Stimulated activated CD4-positive, alpha-beta T cell treated with anti-CD3 and anti-CD28 coated beads, Interleukin-1b, Interleukin-23, amount 100 ng/mL, for 1 hour (primary cell): ENCODE results near the gene CCDC51.
"Not testable (repeated sequence)": the region's sequence is repeated elsewhere in the genome, so short reads cannot be mapped to it uniquely, and the experiment has no call there.

Experiments used
- DNase-seq, 2 donors: peaks; one replicate each; pipeline ENCODE4 v3.0.0-alpha.2; 2020; ENCODE audit warnings: low read depth in 2 of 2

The CCDC51 gene

GRCh38 chr3:48406443-48407431, 33.2 kb downstream of the CCDC51 start:
- DNase-seq, result no peak

GRCh38 chr3:48405971-48406370, 33.9 kb downstream of the CCDC51 start:
- DNase-seq, result no peak

GRCh38 chr3:48405343-48405881, 34.5 kb downstream of the CCDC51 start:
- DNase-seq, result no peak

GRCh38 chr3:48404440-48405342, 35.2 kb downstream of the CCDC51 start:
- no peak for DNase-seq

GRCh38 chr3:48403533-48404439, 36.1 kb downstream of the CCDC51 start:
- DNase-seq, result no peak

GRCh38 chr3:48402907-48403306, 37.0 kb downstream of the CCDC51 start:
- no peak for DNase-seq

- no peak for DNase-seq
These were observed 37.6 kb downstream of the CCDC51 start for GRCh38 chr3:48402281-48402732.

GRCh38 chr3:48401434-48401901, 38.5 kb downstream of the CCDC51 start:
- DNase-seq, result not testable (repeated sequence)

- DNase-seq, result peak; percentile 19 to 28
These were observed 39.0 kb downstream of the CCDC51 start for GRCh38 chr3:48400824-48401433.

GRCh38 chr3:48399387-48400172, 40.3 kb downstream of the CCDC51 start:
- DNase-seq, result no peak

- no peak for DNase-seq
These were observed 41.1 kb downstream of the CCDC51 start for GRCh38 chr3:48398701-48399386.

GRCh38 chr3:48397767-48398681, 41.9 kb downstream of the CCDC51 start:
- DNase-seq, result no peak

GRCh38 chr3:48395714-48396113, 44.2 kb downstream of the CCDC51 start:
- DNase-seq, result no peak

GRCh38 chr3:48394391-48394790, 45.5 kb downstream of the CCDC51 start:
- DNase-seq, result no peak

- DNase-seq, result no peak
These were observed 51.0 kb downstream of the CCDC51 start for GRCh38 chr3:48388966-48389365.

- no peak for DNase-seq
These were observed 52.3 kb downstream of the CCDC51 start for GRCh38 chr3:48387634-48388033.
